GM10847 (cell line): ENCODE results near the gene PRDM16.

Experiments
- POLR2A ChIP-seq: IDR thresholded peaks from 2 replicates; pipeline ENCODE4 v1.6.1; 2011; ENCODE audit not compliant: insufficient read length; ENCODE audit errors: extremely low read depth

PRDM16 gene

DNA sequence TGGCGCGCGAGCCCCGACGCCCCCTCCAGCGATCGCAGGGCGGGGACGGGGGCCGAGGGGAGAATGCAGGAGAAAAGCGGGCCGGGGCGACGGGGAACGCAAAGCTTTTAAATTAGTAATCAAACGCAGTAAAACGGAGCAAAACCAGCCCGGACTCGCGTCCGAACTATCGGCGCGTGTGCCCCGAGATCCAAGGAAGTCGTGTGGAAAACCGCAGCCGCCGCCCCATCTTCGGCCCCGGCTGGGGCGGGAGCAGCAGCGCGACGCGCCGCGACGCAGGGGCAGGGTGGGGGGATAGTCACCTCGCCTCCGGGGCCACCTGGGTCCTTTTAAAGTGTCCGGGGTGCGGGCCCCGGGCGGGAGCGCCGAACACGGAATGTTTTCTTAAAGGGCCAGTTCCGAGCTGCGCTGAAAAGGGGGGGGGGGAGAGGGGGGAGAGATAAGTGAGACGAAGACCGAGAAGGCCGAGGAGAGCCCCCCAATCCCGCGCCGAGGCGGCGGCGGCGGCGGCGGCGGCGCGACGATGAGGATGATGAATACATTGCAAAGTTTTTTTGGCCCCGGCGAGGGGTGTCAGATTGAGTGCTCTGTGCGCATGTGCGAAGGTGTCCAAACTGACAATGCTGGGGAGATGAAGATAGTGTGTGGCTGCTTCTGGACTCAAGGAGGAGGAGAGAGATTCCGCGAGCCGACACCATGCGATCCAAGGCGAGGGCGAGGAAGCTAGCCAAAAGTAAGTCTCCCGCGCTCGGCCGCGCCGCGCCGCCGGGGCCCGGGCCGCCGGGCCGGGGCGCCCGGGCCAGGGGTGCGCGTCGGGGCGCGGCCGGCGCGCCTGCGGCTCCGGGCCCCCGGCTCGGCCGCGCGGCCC lies at the start of gene PRDM16:
Gene PRDM16 (plus strand): TSS at position 640 of the 868 bp plus-strand sequence. CDS start 57 bp downstream, at position 697.
- no peak for TF ChIP-seq POLR2A

DNA sequence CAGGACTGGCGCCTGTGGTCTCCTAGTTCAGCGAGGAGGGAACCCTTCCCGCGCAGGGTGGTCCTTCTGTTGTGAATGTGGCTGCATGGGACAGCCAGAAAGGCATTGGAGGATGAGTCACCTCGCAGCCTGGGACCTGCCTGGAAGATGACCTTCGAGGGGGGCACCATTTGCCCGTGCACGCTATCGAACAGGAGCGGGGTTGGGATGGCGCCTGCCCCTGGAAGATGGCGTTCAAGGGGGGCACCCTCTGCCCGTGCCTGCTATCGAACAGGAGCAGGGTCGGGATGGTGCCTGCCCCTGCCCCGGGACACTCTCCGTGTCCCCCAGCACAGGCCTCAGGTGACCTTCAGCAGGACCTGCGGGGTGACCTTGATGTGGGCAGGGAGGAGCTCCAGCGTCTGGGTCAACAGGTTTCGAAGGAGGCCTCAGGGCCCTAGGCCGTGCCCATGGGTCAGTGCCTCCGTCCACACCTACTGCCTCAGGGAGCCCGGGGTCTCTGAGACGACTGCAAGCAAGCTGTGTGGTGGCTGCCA lies 49.4 kb upstream of the PRDM16 start:
- no peak for TF ChIP-seq POLR2A

- no peak for TF ChIP-seq POLR2A
Measured at GRCh38 chr1:3020263-3020909, 48.6 kb upstream of the PRDM16 start.

DNA sequence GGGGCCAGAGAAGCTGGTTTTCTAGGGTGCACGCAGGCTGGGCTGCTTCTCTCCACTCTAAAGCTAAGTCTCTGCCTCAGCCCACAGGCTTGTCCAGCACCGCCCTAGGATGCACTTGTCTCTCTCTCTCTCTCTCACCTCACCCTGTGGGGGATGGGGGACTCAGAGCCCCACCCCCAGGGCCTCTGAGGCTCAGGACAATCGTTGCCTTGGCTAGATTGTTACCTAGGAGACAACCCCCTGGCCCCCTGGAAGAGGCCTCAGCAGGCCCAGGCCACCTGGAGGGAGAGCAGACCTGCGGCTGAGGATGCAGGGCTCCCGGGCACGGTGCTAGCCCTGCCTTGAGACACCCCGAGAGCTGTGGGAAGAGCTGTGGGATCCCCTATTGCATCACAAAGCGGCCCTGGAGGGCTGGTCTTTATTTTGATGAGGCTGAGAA lies 47.8 kb upstream of the PRDM16 start, which contains the start of gene ACTRT2:
Gene ACTRT2 (plus strand): TSS at position 235 of the 439 bp plus-strand sequence. CDS start 220 bp downstream, outside the sequence.
- TF ChIP-seq POLR2A: no peak

- no peak for TF ChIP-seq POLR2A
Measured at GRCh38 chr1:3021801-3022401, 47.1 kb upstream of the PRDM16 start.

DNA sequence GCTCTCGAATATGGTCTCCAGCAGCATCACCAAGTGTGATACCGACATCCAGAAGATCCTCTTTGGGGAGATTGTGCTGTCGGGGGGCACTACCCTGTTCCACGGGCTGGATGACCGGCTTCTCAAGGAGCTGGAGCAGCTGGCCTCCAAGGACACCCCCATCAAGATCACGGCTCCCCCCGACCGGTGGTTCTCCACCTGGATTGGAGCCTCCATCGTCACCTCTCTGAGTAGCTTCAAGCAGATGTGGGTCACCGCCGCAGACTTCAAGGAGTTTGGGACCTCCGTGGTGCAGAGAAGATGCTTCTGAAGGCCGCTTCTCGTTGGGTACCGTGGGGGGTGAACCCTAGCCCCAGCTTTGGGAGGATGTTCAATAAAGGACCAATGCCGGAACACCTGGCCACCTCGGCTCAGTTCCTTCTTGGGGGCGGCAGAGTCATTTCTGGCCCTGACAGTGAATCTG lies 46.5 kb upstream of the PRDM16 start:
- no peak for TF ChIP-seq POLR2A

- TF ChIP-seq POLR2A: no peak
Measured at GRCh38 chr1:3022976-3023375, 46.0 kb upstream of the PRDM16 start.

GRCh38 chr1:3024019-3024418 lies 45.0 kb upstream of the PRDM16 start:
- no peak for TF ChIP-seq POLR2A

- TF ChIP-seq POLR2A: no peak
Measured at GRCh38 chr1:3024588-3024987, 44.4 kb upstream of the PRDM16 start.

- TF ChIP-seq POLR2A: no peak
Measured at GRCh38 chr1:3026124-3026523, 42.9 kb upstream of the PRDM16 start.

DNA sequence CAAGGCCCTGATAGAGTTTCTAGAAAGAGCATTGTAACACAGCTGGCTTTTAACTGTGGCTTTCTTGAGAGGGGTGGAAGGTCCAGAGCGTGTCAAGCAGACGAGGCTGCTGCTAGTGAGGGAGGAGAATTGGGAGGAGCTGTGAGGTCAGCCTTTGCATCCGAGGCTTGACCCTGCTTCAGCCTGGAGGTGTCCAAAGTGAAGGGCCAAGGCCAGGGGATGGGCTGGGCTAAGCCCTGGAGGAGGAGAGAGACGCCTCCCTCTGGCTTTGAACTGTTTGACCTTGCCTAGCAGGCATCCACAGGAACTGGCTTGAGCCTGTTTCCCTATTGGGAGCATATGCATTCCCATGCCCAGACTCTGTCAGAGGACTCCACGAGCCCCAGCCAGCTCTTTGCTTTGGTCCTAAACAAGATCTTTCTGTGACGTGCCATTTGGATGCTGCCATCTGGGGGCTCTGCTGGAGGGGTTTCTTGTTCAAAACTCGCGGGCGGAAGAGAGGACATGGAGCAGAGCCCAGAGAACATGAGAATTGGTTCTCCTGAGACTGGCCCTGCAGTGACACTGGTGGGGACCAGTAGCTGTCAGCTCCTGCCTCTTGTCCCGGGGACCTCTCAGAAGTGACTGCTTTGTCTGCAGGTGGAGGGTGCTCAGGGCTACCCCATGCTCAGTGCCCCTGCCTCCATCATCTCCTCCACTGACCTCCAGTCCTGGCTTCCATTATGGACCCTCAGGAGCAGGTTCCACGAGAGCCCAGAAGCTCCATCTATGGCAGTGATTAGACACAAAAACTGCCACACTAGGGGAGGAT lies 42.2 kb upstream of the PRDM16 start:
- no peak for TF ChIP-seq POLR2A

DNA sequence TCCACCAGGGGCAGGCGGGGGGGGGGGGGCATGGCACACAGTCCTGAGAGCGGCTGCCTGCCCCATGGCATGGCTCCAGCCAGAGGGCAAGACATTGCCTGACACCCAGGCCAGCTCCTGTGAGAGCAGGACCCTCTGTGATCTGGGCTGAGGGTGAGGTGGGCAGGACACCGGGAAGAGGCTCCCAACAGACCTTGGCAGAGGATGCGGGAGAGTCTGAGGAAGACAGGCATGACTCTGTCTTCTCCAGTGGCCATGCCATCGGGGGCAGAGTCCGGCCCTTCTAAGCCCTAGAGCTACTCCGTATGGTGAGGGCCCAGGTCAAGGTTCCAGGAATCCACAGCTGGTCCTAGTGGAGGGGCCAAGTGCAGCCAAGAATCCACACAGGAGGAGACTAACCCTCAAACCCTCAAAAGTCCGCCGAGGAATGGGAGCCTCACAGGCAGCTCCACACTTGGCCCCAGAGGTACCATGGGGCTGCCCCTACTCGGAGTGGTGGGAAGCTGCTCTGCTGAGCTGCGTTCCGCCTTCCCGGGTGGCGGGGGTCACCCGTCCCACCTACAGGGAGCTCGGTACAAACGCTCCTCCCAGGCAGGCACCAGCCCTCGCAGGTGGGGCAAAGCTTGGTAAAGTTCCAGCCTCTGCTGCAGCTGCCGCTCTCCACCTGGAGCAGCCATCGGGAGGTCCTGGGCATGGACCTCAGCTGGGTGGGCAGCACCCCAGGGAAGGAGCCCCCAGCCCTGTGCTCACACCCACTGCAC lies 41.2 kb upstream of the PRDM16 start:
- no peak for TF ChIP-seq POLR2A

GRCh38 chr1:3028531-3029282 lies 40.3 kb upstream of the PRDM16 start:
- TF ChIP-seq POLR2A: no peak
